Parathyroid adenoma (tissue), 2 donors: Measurements from ENCODE around the gene ITSN1.

Experiments
- H2AFZ ChIP-seq: fragments of 300-600 bp; sonication (generic); one replicate; pipeline ENCODE4 v1.7.0; 2017; ENCODE audit warnings: antibody characterized with exemption, mild to moderate bottlenecking
- H3K27ac ChIP-seq: fragments of 300-600 bp; sonication (generic); one replicate; pipeline ENCODE4 v1.7.0; 2017
- H3K27me3 ChIP-seq: fragments of 300-600 bp; sonication (generic); one replicate; pipeline ENCODE4 v1.7.0; 2017; ENCODE audit warnings: low read length; ENCODE audit not compliant: control insufficient read depth, insufficient read depth
- H3K36me3 ChIP-seq: fragments of 300-600 bp; sonication (generic); one replicate; pipeline ENCODE4 v1.7.0; 2017; ENCODE audit warnings: low read length; ENCODE audit not compliant: control insufficient read depth, insufficient read depth
- H3K4me1 ChIP-seq: fragments of 300-600 bp; sonication (generic); one replicate; pipeline ENCODE4 v1.7.0; 2017; ENCODE audit warnings: control low read depth
- H3K4me2 ChIP-seq: fragments of 300-600 bp; sonication (generic); one replicate; pipeline ENCODE4 v1.7.0; 2017; ENCODE audit warnings: low read length
- H3K4me3 ChIP-seq: fragments of 300-600 bp; sonication (generic); one replicate; pipeline ENCODE4 v1.7.0; 2017; ENCODE audit warnings: low read depth, low read length
- H3K79me2 ChIP-seq: fragments of 300-600 bp; sonication (generic); one replicate; pipeline ENCODE4 v1.7.0; 2017; ENCODE audit warnings: control low read depth
- H3K9ac ChIP-seq: fragments of 300-600 bp; sonication (generic); one replicate; pipeline ENCODE4 v1.7.0; 2017; ENCODE audit warnings: mild to moderate bottlenecking
- H3K9me3 ChIP-seq: fragments of 300-600 bp; sonication (generic); one replicate; pipeline ENCODE4 v1.7.0; 2017; ENCODE audit warnings: low read length; ENCODE audit not compliant: control insufficient read depth
- CTCF ChIP-seq: fragments of 300-600 bp; sonication (generic); IDR thresholded peaks from one replicate; pipeline ENCODE4 v1.7.0; 2017; ENCODE audit warnings: antibody characterized with exemption, mild to moderate bottlenecking
- donor health status: primary hyperparathyroidism.

ITSN1 gene

GRCh38 chr21:33640697-33641351, 1.5 kb upstream of the ITSN1 start:
- H2AFZ ChIP-seq = peak overlapping the region; percentile 72
- peak overlapping the region; percentile 85 for H3K27ac ChIP-seq
- no peak for TF ChIP-seq CTCF
- peaks cover 2% of the 10 kb centered on the region for H3K4me1 ChIP-seq
- no peaks in the 10 kb centered on the region for H3K36me3 ChIP-seq
- H3K9ac ChIP-seq = no peak overlapping the region
- H3K27me3 ChIP-seq = no peaks in the 10 kb centered on the region
- peaks cover 22% of the 10 kb centered on the region for H3K79me2 ChIP-seq
- H3K4me2 ChIP-seq = peak overlapping the region; percentile 80
- peak overlapping the region; percentile 90 for H3K4me3 ChIP-seq
- H3K9me3 ChIP-seq = no peaks in the 10 kb centered on the region

- Histone ChIP-seq H3K79me2 (peaks cover 23% of the 10 kb centered on the region), H3K36me3 (no peaks in the 10 kb centered on the region)
Observed at GRCh38 chr21:33641352-33642026, 812 bp upstream of the ITSN1 start, which contains the start of gene CRYZL1. Gene CRYZL1 (minus strand): TSS chr21:33641741. CDS start chr21:33631551, 10,190 bp downstream.

GRCh38 chr21:33642896-33643657, 776 bp downstream of the ITSN1 start:
- H3K9ac ChIP-seq = no peak overlapping the region
- H2AFZ ChIP-seq = peak overlapping the region; percentile 74
- no peaks in the 10 kb centered on the region for H3K9me3 ChIP-seq
- TF ChIP-seq CTCF = no peak
- H3K4me2 ChIP-seq = peak overlapping the region; percentile 92
- peak overlapping the region; percentile 16 for H3K27ac ChIP-seq
- peaks cover 28% of the 10 kb centered on the region for H3K79me2 ChIP-seq
- peaks cover 2% of the 10 kb centered on the region for H3K4me1 ChIP-seq
- H3K36me3 ChIP-seq = no peaks in the 10 kb centered on the region
- H3K4me3 ChIP-seq = peak overlapping the region; percentile 71
- no peaks in the 10 kb centered on the region for H3K27me3 ChIP-seq

More at GRCh38 chr21:33641352-33642026, 812 bp upstream of the ITSN1 start, which contains the start of gene CRYZL1:
- Histone ChIP-seq H3K4me2 (peak within 1 kb of the TSS; percentile 92), H3K27ac (peak within 1 kb of the TSS; percentile 85), H3K9ac (no peak within 1 kb of the TSS), H3K9me3 (no peaks in the 10 kb centered on the region), H3K4me3 (peak within 1 kb of the TSS; percentile 90), H2AFZ (peak within 1 kb of the TSS; percentile 73), H3K4me1 (peaks cover 2% of the 10 kb centered on the region), H3K27me3 (no peaks in the 10 kb centered on the region)
- TF ChIP-seq CTCF = no peak

GRCh38 chr21:33643658-33644311, 1.5 kb downstream of the ITSN1 start:
- no peaks in the 10 kb centered on the region for H3K9me3 ChIP-seq
- TF ChIP-seq CTCF = no peak
- H3K27ac ChIP-seq = peak overlapping the region; percentile 16
- H3K4me3 ChIP-seq = peak overlapping the region; percentile 71
- H3K36me3 ChIP-seq = no peaks in the 10 kb centered on the region
- peaks cover 2% of the 10 kb centered on the region for H3K4me1 ChIP-seq
- H2AFZ ChIP-seq = peak overlapping the region; percentile 74
- no peaks in the 10 kb centered on the region for H3K27me3 ChIP-seq
- H3K79me2 ChIP-seq = peaks cover 28% of the 10 kb centered on the region
- peak overlapping the region; percentile 78 for H3K4me2 ChIP-seq
- H3K9ac ChIP-seq = no peak overlapping the region
